HepG2 (cell line): Measurements from ENCODE around the gene ARHGAP26. TPM values are rescaled to one million over a fixed set of nuclear protein-coding genes. Genes with fewer than 3 reads are reported as not detected.

Experiments used
- ATAC-seq: fragments of 200-7000 bp; cut with Tn5 transposase; 3 replicates; pipeline ENCODE4 v1.9.1; 2020; ENCODE audit warnings: mild to moderate bottlenecking, moderate library complexity
- BruUV-seq: library from RNA; stranded (reverse); fragments of 400-500 nt; replicated peaks from 2 replicates; lab custom pipeline; 2021; lab: Mats Ljungman, UMichigan
- CTCF ChIA-PET: fragments of 300-600 bp; formaldehyde crosslinking; extraction: SDS; loops from one replicate; lab custom pipeline; 2021; ENCODE audit warnings: low total read pairs, inconsistent platforms, low intra/inter-chr PET ratio; lab: Yijun Ruan, JAX
- POLR2A ChIA-PET: fragments of 350-600 bp; sonication (Branson Sonifier 250); formaldehyde crosslinking; loops from one replicate; lab custom pipeline; 2020; ENCODE audit warnings: antibody characterized with exemption, inconsistent platforms; lab: Yijun Ruan, JAX
- DNase-seq: peaks from one replicate; pipeline ENCODE4 v3.0.0-alpha.2; 2015; ENCODE audit warnings: low spot score
- FAIRE-seq: peaks from 3 replicates; lab custom pipeline; 2011; peaks lifted over from hg19 to GRCh38; lab: Jason Lieb, UNC
- H2AFZ ChIP-seq: one replicate; pipeline ENCODE4 v1.6.1; 2011; ENCODE audit warnings: low read length, inconsistent platforms
- H3K27ac ChIP-seq: fragments of 300-600 bp; 3 replicates; pipeline ENCODE4 v1.8.0; 2011; ENCODE audit warnings: mixed run types, mild to moderate bottlenecking, mixed read lengths, low read length, inconsistent platforms; ENCODE audit not compliant: insufficient read depth; ENCODE audit errors: extremely low read length
- H3K27me3 ChIP-seq, 2 experiments: fragments of 200-600 bp in 1 of 2; 2 replicates in 1 of 2; 3 replicates in 1 of 2; pipeline versions ENCODE4 v1.6.0 to v1.8.0; 2011; ENCODE audit warnings: low read length in 2 of 2, mild to moderate bottlenecking in 2 of 2, moderate library complexity in 2 of 2, inconsistent platforms in 1 of 2; ENCODE audit not compliant: insufficient read depth in 2 of 2, control insufficient read depth in 1 of 2
- H3K36me3 ChIP-seq, 2 experiments: fragments of 200-600 bp in 1 of 2; replicated peaks in 1 of 2; 2 replicates in 1 of 2; 3 replicates in 1 of 2; pipeline versions ENCODE4 v1.5.1 to v1.8.0; 2011; ENCODE audit warnings: low read length in 2 of 2, inconsistent platforms in 1 of 2; ENCODE audit not compliant: insufficient read depth in 2 of 2, control insufficient read depth in 1 of 2
- H3K4me1 ChIP-seq: 2 replicates; pipeline ENCODE4 v1.5.1; 2012; ENCODE audit warnings: low read length, inconsistent platforms; ENCODE audit not compliant: insufficient read depth
- H3K4me2 ChIP-seq: 2 replicates; pipeline ENCODE4 v1.6.0; 2011; ENCODE audit warnings: low read depth, low read length, inconsistent platforms
- H3K4me3 ChIP-seq, 3 experiments: fragments of 200-600 bp in 1 of 3; sonication (generic), shearing (Covaris generic) in 1 of 3; replicated peaks in 1 of 3; 2 replicates each; pipeline ENCODE4 v1.5.1; 2011 to 2016; ENCODE audit warnings: low read length in 3 of 3, inconsistent platforms in 2 of 3, low read depth in 2 of 3, mild to moderate bottlenecking in 2 of 3, control low read depth in 1 of 3, mixed read lengths in 1 of 3; ENCODE audit not compliant: insufficient read depth in 1 of 3
- H3K79me2 ChIP-seq: one replicate; pipeline ENCODE4 v1.6.1; 2011; ENCODE audit warnings: low read length, inconsistent platforms; ENCODE audit not compliant: insufficient read depth
- H3K9ac ChIP-seq: 2 replicates; pipeline ENCODE4 v1.6.0; 2011; ENCODE audit warnings: mild to moderate bottlenecking, low read depth, low read length, inconsistent platforms; ENCODE audit not compliant: insufficient read depth
- H3K9me3 ChIP-seq: 2 replicates; pipeline ENCODE4 v1.5.1; 2012; ENCODE audit warnings: mild to moderate bottlenecking, low read length
- H4K20me1 ChIP-seq: 2 replicates; pipeline ENCODE4 v1.6.0; 2011; ENCODE audit warnings: inconsistent platforms, mild to moderate bottlenecking, low read length, moderate library complexity; ENCODE audit not compliant: insufficient read depth
- AKAP8 ChIP-seq: sonication (generic); formaldehyde crosslinking; IDR thresholded peaks from 2 replicates; pipeline ENCODE4 v1.5.1; 2020; ENCODE audit warnings: mild to moderate bottlenecking, missing genetic modification reagents
- CEBPG ChIP-seq: IDR thresholded peaks from 2 replicates; pipeline ENCODE4 v1.6.1; 2016
- HIVEP1 ChIP-seq: sonication (generic); formaldehyde crosslinking; IDR thresholded peaks from 2 replicates; pipeline ENCODE4 v1.4.0; 2020; ENCODE audit warnings: mild to moderate bottlenecking, missing genetic modification reagents
- HNRNPK ChIP-seq: fragments of 200-400 bp; formaldehyde crosslinking; IDR thresholded peaks from 2 replicates; pipeline ENCODE4 v1.6.1; 2018; ENCODE audit warnings: low read length, low read depth, moderate library complexity, mild to moderate bottlenecking; ENCODE audit not compliant: poor library complexity, severe bottlenecking
- SMAD3 ChIP-seq: sonication (generic); formaldehyde crosslinking; IDR thresholded peaks from 2 replicates; pipeline ENCODE4 v1.4.0; 2020; ENCODE audit warnings: missing genetic modification reagents
- SUZ12 ChIP-seq: fragments of 150-350 bp; IDR thresholded peaks from 2 replicates; pipeline ENCODE4 v1.6.1; 2014; ENCODE audit warnings: low read depth, low read length
- ZBTB38 ChIP-seq: sonication (generic); formaldehyde crosslinking; IDR thresholded peaks from 2 replicates; pipeline ENCODE4 v1.5.1; 2020; ENCODE audit warnings: mild to moderate bottlenecking, missing genetic modification reagents
- ZNF616 ChIP-seq: sonication (generic); formaldehyde crosslinking; IDR thresholded peaks from 2 replicates; pipeline ENCODE4 v1.5.0; 2020; ENCODE audit warnings: low read depth, mild to moderate bottlenecking, missing genetic modification reagents
- ZNF737 ChIP-seq: sonication (generic); formaldehyde crosslinking; IDR thresholded peaks from 2 replicates; pipeline ENCODE4 v1.5.0; 2020; ENCODE audit warnings: missing genetic modification reagents, mild to moderate bottlenecking, borderline replicate concordance
- WGBS: methylation state at CpG from one replicate; pipeline ENCODE4 v1.1.6; 2017; ENCODE audit warnings: low lambda C conversion rate; 5-methylcytosine and 5-hydroxymethylcytosine counted together
- in situ Hi-C: cut with HindIII; loops from 2 replicates; pipeline ENCODE4 v1.10.0; 2017; ENCODE audit warnings: low pct_unique_long_range_greater_than_20kb; ENCODE audit not compliant: extremely low pct_ligation_motif_present
- intact Hi-C: fragments of 100-400 bp; cut with micrococcal nuclease; formaldehyde crosslinking; loops from one replicate; pipeline ENCODE4 v1.10.0; 2022; ENCODE audit not compliant: unreplicated experiment
- polyA plus RNA-seq, 8 experiments: library from polyadenylated mRNA; depleted of rRNA in 3 of 8; stranded (reverse) in 7 of 8; unstranded in 1 of 8; fragments of >200 nt; fragmentation: Illumina TruSeq in 4 of 8; extraction: Trizol in 4 of 8; gene quantifications; 2 replicates each; pipeline versions ENCODE4 v1.2.1 to v1.2.3, GENCODE V29; 2011 to 2016; ENCODE audit warnings: low read depth in 4 of 8, missing spikeins in 1 of 8, mixed read lengths in 1 of 8; ENCODE audit not compliant: insufficient read depth in 1 of 8
- total RNA-seq, 5 experiments: library from RNA; depleted of rRNA; stranded (reverse); fragments of >200 nt; fragmentation: Illumina TruSeq; extraction: Trizol; gene quantifications; 2 replicates each; pipeline ENCODE4 v1.2.3, GENCODE V29; 2016; ENCODE audit warnings: low read depth in 1 of 5
- TF ChIP-seq, protein P1 (sequence below): sonication (generic); formaldehyde crosslinking; IDR thresholded peaks from 2 replicates; pipeline ENCODE4 v1.4.0; 2020; ENCODE audit warnings: missing genetic modification reagents
- TF ChIP-seq, protein P2 (sequence below): sonication (generic); formaldehyde crosslinking; IDR thresholded peaks from 2 replicates; pipeline ENCODE4 v1.5.1; 2020; ENCODE audit warnings: mild to moderate bottlenecking, missing genetic modification reagents, borderline replicate concordance
- TF ChIP-seq, protein P3 (sequence below): sonication (generic); formaldehyde crosslinking; IDR thresholded peaks from 2 replicates; pipeline ENCODE4 v1.8.1; 2023; ENCODE audit warnings: mild to moderate bottlenecking, missing genetic modification reagents
- TF ChIP-seq, protein P4 (sequence below): sonication (generic); formaldehyde crosslinking; IDR thresholded peaks from 2 replicates; pipeline ENCODE4 v1.5.0; 2020; ENCODE audit warnings: missing genetic modification reagents

Gene ARHGAP26
- total and polyA plus RNA-seq, 2 of the 13 experiments (the other 11 are each of a cell fraction or from before 2014, with no cell fraction given): 9.6 to 18.2 TPM

DNA sequence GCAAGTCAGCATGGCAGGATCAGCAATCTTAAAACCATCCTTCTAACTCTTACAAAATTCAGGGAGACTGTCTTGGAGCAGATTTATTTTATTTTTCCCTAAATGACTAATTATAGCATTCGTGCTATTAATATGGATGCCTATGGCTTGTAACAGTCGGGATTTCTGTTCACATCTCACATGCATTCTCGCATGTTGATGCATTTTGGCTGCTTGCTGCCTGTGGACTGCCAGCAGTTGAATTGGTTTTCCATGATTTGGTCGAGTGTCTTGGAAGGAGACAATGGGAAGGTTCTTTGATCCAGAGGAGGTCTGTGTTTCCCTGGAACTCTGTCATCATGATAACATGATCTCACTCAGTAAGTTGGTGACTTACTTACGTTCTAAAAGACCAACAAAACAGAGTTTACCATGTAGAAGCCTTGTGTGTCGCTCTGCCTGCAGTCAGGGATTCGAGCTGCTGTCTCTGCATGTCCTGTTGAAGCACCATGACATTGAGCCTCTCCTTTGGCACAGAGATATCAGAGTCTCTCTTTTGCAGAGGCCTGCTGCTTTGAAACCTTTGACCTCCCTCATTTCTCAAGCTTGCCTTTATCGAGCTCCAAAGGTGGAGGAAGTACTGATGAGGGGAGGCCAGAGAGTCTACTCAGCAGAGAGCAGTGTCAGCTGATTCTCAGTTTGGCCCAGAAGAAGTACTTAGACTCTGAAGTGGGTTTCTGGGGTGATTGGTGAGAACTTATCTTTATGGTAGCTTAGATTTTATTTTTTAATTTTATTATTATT, 82.4 kb downstream of the ARHGAP26 start:
- in situ Hi-C loops: no loop called here
- no peak overlapping the region for H3K9ac ChIP-seq
- H3K4me1 ChIP-seq: peaks cover 36% of the 10 kb centered on the region
- DNase-seq: no peak
- ATAC-seq: no peak
- TF ChIP-seq ZBTB38 (CRISPR knock-in tag) (no peak), HNRNPK (no peak), ZNF616 (CRISPR knock-in tag) (no peak), ZNF737 (no peak), SUZ12 (no peak), AKAP8 (CRISPR knock-in tag) (no peak), HIVEP1 (CRISPR knock-in tag) (no peak), SMAD3 (CRISPR knock-in tag) (no peak), CEBPG (no peak)
- TF ChIP-seq, protein P1, sequence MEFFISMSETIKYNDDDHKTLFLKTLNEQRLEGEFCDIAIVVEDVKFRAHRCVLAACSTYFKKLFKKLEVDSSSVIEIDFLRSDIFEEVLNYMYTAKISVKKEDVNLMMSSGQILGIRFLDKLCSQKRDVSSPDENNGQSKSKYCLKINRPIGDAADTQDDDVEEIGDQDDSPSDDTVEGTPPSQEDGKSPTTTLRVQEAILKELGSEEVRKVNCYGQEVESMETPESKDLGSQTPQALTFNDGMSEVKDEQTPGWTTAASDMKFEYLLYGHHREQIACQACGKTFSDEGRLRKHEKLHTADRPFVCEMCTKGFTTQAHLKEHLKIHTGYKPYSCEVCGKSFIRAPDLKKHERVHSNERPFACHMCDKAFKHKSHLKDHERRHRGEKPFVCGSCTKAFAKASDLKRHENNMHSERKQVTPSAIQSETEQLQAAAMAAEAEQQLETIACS (CRISPR knock-in tag): no peak
- TF ChIP-seq, protein P2, sequence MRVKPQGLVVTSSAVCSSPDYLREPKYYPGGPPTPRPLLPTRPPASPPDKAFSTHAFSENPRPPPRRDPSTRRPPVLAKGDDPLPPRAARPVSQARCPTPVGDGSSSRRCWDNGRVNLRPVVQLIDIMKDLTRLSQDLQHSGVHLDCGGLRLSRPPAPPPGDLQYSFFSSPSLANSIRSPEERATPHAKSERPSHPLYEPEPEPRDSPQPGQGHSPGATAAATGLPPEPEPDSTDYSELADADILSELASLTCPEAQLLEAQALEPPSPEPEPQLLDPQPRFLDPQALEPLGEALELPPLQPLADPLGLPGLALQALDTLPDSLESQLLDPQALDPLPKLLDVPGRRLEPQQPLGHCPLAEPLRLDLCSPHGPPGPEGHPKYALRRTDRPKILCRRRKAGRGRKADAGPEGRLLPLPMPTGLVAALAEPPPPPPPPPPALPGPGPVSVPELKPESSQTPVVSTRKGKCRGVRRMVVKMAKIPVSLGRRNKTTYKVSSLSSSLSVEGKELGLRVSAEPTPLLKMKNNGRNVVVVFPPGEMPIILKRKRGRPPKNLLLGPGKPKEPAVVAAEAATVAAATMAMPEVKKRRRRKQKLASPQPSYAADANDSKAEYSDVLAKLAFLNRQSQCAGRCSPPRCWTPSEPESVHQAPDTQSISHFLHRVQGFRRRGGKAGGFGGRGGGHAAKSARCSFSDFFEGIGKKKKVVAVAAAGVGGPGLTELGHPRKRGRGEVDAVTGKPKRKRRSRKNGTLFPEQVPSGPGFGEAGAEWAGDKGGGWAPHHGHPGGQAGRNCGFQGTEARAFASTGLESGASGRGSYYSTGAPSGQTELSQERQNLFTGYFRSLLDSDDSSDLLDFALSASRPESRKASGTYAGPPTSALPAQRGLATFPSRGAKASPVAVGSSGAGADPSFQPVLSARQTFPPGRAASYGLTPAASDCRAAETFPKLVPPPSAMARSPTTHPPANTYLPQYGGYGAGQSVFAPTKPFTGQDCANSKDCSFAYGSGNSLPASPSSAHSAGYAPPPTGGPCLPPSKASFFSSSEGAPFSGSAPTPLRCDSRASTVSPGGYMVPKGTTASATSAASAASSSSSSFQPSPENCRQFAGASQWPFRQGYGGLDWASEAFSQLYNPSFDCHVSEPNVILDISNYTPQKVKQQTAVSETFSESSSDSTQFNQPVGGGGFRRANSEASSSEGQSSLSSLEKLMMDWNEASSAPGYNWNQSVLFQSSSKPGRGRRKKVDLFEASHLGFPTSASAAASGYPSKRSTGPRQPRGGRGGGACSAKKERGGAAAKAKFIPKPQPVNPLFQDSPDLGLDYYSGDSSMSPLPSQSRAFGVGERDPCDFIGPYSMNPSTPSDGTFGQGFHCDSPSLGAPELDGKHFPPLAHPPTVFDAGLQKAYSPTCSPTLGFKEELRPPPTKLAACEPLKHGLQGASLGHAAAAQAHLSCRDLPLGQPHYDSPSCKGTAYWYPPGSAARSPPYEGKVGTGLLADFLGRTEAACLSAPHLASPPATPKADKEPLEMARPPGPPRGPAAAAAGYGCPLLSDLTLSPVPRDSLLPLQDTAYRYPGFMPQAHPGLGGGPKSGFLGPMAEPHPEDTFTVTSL (CRISPR knock-in tag): no peak
- TF ChIP-seq, protein P3, sequence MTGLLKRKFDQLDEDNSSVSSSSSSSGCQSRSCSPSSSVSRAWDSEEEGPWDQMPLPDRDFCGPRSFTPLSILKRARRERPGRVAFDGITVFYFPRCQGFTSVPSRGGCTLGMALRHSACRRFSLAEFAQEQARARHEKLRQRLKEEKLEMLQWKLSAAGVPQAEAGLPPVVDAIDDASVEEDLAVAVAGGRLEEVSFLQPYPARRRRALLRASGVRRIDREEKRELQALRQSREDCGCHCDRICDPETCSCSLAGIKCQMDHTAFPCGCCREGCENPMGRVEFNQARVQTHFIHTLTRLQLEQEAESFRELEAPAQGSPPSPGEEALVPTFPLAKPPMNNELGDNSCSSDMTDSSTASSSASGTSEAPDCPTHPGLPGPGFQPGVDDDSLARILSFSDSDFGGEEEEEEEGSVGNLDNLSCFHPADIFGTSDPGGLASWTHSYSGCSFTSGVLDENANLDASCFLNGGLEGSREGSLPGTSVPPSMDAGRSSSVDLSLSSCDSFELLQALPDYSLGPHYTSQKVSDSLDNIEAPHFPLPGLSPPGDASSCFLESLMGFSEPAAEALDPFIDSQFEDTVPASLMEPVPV (CRISPR knock-in tag): no peak
- TF ChIP-seq, protein P4, sequence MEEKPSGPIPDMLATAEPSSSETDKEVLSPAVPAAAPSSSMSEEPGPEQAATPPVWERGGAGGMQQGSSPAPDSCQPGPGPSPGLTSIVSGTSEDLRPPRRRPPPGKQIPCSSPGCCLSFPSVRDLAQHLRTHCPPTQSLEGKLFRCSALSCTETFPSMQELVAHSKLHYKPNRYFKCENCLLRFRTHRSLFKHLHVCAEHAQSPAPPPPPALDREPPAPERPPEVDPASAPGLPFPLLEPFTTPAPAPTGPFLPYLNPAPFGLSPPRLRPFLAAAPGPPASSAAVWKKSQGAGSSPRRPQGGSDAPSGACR: no peak
- no peaks in the 10 kb centered on the region for H3K9me3 ChIP-seq
- H3K79me2 ChIP-seq: peaks cover 52% of the 10 kb centered on the region
- H3K4me2 ChIP-seq: no peak overlapping the region
- H3K27me3 ChIP-seq: no peaks in the 10 kb centered on the region
- no peak overlapping the region for H3K4me3 ChIP-seq
- BruUV-seq: no TSS peak
- H4K20me1 ChIP-seq: no peaks in the 10 kb centered on the region
- no peaks in the 10 kb centered on the region for H3K36me3 ChIP-seq
- ChIA-PET POLR2A (interaction anchor here (1.0 kb wide), 1 partner anchor 19 kb away, joined by 3 read pairs; no protein-coding TSS in a partner anchor), CTCF (no interaction called here)
- intact Hi-C loops: no loop called here
- no peak overlapping the region for H3K27ac ChIP-seq
- WGBS: 90% methylated on average over 5 of the region's 8 CpGs
- H2AFZ ChIP-seq: no peak overlapping the region
- FAIRE-seq: no peak
